Epithelial cell of prostate (primary cell): ENCODE data around the gene UGT1A3.
"Not testable (repeated sequence)": the region's sequence is repeated elsewhere in the genome, so short reads cannot be mapped to it uniquely, and the experiment has no call there.

Source experiments
- DNase-seq: peaks from one replicate; pipeline ENCODE4 v3.0.0-alpha.2; 2011; ENCODE audit warnings: low read depth, low spot score
- H3K27ac ChIP-seq: fragments of 450-650 bp; 2 replicates; pipeline ENCODE4 v1.5.1; 2017; ENCODE audit warnings: mild to moderate bottlenecking

Gene UGT1A3

DNA sequence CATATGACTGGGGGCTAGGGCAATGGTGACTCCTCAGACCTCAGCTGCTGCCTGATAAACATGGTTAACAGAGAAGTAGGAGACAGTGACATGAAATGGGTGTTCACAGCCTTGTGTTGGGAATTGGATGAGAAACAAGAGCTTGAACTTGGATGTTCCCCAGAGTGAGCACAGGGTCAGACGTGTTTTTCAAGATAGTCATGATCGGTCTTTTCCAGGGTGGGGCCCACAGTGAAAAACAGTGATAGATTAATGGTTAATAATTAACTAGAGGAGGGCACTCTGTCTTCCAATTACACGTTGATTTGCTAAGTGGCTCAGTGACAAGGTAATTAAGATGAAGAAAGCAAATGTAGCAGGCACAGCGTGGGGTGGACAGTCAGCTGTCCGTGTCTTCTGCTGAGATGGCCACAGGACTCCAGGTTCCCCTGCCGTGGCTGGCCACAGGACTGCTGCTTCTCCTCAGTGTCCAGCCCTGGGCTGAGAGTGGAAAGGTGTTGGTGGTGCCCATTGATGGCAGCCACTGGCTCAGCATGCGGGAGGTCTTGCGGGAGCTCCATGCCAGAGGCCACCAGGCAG, at the start of gene UGT1A3:
Gene UGT1A3 (plus strand): TSS at position 320 of the 579 bp plus-strand sequence. CDS start 85 bp downstream, at position 405.
- DNase-seq, result no peak
- H3K27ac ChIP-seq, result no peak within 1 kb of the TSS

DNA sequence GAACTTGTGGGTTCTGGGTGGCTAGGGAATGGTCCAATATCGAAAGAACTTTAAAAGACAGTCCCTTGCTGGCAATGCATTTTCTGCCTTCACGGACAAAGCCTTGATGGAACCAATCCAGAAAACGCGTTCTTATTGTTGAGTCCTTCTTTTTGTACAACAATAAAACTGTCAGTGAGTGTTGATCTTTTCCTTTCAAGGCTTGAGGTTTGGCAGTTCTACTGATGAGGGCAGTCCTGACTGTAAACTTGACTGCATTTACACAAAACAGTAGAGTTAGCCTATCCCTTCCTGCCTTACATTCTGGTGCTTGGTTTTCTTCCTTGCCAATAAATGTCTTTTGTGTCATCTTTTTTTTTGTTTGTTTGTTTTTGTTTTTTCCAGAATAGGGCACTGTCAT, 49.6 kb upstream of the UGT1A3 start:
- DNase-seq, result no peak
- no peak overlapping the region for H3K27ac ChIP-seq

DNA sequence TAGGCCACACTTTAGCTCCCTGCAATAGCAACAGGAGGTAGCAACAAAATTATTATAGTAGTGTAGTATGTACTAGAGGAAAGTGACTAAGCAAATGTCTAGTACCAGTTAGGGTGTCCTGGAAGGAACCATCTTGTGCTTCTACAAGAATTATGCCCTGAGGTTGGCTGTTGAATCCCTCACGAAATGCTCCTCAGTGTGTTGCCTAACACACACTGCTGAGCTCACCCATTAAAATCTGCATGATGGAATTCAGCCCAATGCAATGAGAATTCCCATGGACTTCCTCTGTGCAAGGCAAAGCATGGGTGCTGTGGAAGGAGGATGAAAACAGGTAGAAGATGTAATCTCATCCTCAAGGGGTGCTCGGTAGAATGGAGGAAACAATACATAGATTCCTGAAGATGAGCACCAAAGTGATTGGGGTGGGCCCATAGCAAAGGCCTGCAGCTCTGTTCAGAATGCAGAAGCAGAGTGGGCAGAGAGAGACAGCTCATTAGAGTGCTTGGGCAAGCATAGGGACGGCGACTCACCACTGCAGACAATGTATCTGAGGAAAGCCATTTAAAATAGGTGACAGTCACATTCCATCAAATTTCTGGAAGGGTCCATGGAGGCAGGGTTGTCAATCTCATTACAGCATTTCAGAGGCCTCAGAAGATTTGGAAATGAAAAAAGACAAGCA, 48.3 kb upstream of the UGT1A3 start:
- no peak for DNase-seq
- H3K27ac ChIP-seq, result no peak overlapping the region

DNA sequence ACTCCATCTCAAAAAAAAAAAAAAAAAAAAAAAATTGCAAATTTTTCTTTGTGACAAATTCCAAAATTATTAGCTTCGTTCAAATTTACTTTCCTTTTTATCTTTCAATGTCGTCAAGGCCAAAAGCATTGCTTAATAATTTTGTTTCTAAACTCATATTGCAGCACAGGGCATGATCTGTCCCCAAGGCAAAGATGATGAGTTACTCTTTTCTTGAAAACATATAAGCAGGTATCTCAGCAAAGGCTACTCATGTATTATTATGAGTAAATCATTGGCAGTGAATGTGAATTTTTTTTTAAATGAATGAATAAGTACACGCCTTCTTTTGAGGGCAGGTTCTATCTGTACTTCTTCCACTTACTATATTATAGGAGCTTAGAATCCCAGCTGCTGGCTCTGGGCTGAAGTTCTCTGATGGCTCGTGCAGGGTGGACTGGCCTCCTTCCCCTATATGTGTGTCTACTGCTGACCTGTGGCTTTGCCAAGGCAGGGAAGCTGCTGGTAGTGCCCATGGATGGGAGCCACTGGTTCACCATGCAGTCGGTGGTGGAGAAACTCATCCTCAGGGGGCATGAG, 47.2 kb upstream of the UGT1A3 start, which contains the start of gene UGT1A7:
Gene UGT1A7 (plus strand): TSS at position 381 of the 579 bp plus-strand sequence. CDS start 37 bp downstream, at position 418.
- no peak within 1 kb of the TSS for H3K27ac ChIP-seq
- DNase-seq, result no peak

DNA sequence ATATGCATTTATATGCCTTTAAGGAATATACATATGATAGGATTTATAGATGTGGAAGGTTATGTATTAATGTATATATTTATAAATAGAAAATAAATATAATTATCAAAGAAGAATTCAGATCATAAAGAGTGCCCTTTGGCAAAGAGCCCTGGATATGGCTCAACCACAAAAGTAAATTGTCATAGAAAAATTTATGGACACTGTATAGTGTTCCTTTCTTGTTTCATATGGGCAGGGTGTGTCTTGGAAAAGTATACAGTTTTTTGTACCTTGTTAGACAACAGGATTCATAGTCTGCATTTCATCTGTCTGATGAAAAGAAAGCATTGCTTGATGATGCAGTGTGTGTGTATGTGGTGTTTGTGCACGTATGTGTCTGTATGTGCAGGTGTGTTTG, 44.2 kb upstream of the UGT1A3 start:
- H3K27ac ChIP-seq, result no peak overlapping the region
- DNase-seq, result no peak

DNA sequence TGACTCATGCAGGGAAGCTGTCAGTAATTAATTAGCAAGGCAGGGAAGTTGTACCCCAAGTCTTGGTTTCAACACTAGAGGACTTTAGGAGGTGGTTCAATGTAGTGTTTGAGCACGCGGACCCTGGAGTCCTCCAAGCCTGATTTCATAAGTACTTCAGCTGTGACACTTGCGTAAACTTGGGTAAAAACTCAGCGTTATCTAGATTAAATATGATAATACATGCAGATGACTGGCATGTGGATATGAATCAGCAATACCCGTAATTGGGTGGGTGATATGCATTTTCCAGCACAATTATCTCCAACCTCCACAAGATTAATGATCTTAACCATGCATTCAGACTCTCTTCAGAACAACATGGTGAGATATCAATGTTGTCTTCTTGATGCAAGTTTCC, 41.9 kb upstream of the UGT1A3 start:
- no peak overlapping the region for H3K27ac ChIP-seq
- DNase-seq, result no peak

DNA sequence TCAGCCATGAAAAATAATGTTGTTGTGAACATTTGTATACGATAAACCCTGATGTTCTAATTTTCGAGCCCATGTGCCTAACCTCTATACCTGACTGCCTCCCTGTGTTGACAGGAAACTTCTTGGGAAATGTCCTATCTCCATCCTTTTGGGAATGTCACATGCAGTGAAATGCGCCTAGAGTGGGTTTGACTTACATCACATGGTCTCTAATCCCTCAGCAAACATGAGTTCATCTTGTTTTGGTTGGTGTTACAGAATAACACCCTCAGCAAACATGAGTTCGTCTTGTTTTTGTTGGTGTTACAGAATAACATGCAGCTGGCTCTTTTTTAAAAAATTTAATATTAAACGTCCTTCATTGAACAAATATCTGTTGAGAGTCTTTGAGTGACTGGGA, 40.5 kb upstream of the UGT1A3 start:
- DNase-seq, result no peak
- H3K27ac ChIP-seq, result no peak overlapping the region

DNA sequence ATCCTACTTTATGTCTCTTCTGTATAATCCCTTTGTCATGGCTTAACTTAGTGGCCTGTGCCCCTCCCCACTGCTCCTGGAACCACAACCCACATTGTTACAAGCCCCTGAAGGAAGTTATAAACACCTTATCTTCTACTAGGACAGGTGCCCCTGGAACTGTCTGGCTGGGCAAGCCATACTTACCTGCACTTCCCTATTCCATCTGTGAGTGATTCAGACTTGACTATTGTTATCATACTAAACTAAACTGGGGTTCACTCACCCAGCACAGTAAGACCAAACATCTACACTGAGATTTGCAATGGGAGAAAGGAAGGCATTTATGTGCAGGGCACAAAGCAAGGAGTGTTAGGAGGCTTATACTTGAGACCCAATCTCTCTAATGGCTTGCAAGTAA, 39.8 kb upstream of the UGT1A3 start:
- H3K27ac ChIP-seq, result peak overlapping the region; percentile 80
- DNase-seq, result no peak

DNA sequence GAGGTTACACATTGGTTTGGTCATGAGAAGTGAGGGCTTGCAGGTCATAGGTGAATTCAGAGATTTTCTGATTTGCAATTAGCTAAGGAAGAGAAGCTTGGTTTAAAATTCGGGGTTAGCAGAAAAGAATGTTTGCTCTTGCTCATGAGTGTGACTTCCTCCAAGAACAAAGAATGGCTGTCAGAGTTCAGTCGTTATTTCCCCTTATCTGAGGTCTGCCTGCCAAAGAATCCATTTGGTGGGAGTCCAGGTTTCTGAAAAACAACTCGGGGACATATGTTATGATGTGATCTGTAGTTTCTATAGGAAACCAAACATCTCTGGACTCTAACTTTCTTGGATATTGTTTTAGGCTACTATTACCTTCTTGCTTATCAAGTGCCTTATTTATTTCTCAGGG, 39.3 kb upstream of the UGT1A3 start:
- DNase-seq, result no peak
- H3K27ac ChIP-seq, result peak overlapping the region; percentile 80

DNA sequence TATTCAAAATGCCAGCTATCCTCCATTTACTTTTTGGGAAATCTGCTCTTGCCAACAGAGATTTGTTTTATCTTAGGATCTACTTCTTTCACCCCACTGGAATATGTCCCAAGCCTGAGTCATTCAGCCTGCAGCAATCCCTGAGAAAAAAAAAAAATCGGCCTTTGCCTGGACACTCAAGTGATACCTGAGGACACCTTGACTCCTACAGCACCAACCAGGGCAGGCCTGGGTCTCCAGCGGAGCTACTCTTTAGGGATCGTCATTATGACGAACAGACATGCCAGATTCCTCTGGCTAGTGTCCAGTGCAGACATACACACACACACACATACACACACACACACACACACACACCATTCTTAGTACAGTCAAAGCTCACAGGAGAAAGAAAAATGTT, 38.4 kb upstream of the UGT1A3 start:
- peak; percentile 81 for DNase-seq
- peak overlapping the region; percentile 80 for H3K27ac ChIP-seq

DNA sequence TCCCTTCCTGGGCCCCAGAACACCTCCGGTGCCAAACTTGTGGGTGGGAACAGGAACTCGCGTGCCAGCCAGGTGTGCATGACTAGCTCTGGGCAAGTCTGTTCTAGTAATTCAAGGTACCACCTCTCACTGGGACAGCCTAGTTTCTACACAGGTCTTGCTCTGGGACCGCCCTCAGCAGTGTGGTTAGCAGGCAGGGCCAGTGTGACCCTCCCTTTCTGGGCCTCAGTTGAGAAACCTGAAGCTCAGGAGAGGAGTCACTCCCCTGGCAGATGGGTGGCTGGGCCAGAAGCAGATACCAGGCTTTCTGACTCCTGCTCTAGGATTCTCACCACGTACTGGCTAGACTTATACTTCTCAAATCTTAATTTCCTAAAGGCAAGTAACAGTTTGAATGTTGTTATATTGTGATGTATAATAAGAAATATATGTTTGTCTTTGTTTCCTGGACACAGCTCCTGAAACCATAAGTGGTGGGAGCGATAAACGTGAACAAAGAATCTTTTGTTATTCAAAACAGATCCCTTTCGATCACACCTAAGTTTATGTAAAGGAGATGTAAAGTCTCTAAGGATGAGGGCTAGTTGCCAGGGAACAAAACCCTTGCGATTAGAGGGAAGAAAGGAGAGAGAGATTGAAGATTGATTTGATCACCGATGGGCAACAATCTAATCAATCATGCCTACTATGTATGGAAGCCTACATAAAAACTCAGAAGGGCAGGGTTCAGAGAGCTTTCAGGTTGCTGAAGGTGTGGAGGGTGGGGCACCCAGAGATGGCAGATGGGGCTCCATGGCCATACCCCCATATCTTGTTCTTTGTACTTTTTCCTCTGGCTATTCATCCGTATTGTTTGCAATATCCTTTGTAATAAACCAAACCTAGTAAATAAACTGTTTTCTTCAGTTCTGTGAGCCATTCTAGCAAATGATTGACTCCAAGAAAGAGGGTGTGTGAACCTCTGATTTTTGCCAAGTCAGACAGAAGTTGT, 37.1 kb upstream of the UGT1A3 start:
- H3K27ac ChIP-seq, result peak overlapping the region; percentile 80
- peak; percentile 99 for DNase-seq

DNA sequence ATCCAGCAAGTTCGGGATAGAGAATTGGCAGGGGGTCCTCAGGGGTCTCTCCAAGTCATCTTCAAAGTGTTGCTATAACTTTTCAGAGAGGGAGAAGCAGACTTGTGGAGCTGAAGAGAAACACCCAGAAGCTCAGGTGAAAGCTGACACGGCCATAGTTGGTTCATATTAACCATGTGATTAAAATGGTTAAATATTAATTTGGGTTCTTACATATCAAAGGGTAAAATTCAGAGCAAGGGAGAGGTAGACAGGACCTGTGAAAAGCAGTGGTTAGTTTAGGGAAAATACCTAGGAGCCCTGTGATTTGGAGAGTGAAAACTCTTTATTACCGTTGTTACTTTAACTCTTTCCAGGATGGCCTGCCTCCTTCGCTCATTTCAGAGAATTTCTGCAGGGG, 36.2 kb upstream of the UGT1A3 start, which contains the start of gene UGT1A6:
Gene UGT1A6 (plus strand): TSS at position 243 of the 400 bp plus-strand sequence. CDS start 115 bp downstream, at position 358.
- peak within 1 kb of the TSS; percentile 80 for H3K27ac ChIP-seq
- DNase-seq, result no peak

DNA sequence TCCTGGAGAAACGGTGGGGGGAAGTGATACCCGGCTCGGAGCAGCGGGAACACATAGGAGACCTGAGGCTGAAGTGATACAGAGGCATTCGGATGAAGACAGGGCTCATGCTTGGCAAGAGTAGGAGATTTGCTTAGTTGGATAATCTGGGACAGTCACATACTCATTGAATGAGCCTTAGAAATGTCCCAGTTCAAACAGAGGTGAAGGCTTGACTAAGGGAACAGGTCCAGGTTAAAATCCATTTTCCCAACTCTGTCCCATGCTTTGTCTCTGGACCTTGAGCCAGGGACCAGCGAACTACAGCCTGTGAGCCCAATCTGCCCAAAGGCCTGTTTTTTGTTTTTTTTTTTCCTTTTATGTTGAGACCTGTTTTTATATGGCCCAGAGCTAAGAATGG, 34.9 kb upstream of the UGT1A3 start:
- DNase-seq, result no peak
- no peak overlapping the region for H3K27ac ChIP-seq

DNA sequence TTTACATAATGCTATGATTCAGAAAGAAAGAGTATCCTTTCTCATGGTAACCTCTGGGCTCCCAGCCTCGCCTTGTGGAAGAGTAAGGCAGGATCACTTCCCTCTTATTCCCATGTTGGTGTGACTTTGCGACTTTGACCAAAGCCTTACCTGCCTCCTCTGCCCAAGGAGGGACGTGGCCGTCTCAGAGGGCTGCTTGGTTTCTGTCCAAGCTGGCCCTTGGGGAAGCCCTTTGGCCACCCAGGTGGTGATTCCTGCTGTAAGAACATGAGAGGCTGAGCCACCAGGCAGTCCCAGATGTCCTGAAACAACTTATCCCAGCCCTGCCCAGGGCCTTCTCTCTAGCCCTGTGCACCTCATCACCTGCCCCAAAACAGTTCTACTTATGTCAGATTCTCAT, 30.1 kb upstream of the UGT1A3 start:
- no peak overlapping the region for H3K27ac ChIP-seq
- DNase-seq, result no peak

DNA sequence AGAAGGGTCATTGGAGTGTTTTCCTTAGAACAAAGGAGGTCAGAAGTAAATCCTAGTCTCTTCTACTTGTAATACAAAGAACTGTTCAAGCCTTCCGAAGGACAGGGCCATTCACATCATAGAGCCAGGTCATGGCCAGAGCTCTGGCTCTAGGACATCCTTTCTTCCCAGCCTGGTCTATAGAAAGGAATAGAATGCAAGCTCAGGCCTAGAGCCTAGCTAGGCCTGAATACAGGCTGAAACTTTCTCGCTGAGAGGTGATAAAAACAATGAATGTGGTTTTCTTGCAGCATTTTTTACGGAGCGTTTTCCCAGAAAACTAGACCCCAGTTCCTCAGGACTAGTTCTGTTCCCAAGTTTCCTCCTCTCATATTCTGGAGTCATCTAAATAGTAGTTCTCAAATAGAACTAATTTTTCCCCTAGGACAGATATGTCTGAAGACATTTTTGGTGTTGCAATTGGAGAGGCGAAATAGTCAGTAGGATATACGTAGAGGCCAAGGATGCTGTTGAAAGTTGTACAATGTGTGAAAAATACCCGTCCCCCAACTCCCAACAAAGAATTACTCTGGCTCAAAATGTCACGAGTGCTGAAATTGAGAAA, 29.3 kb upstream of the UGT1A3 start:
- DNase-seq, result no peak
- peak overlapping the region; percentile 52 for H3K27ac ChIP-seq

DNA sequence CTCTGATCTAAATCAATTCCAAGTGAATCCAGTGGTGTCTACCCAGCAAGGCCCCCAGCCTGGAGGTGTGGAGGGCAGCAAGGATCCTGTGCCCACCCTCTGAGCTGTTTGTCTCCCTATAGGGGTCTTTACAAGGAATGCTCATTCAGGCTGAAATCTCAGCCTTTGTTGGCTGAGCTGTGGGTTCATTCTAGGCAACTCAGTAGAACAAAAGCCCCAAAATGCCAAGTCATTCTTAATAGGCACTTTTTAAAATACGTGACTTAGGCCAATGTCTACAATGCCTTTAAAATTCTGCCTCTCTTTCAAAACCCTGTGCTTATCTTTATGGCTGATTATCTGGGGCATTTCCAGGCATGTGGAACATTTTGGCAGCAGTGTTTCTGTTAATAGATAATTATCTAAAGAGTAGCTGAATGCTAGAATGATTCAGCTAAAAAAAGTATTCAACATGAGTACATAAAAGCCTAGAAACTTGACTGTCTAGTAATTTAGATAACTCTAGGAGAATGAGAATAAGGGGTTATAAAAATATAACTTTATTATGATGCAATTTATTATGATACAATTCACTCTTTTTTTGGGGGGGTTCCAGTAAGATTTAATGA, 28.7 kb upstream of the UGT1A3 start:
- peak; percentile 18 for DNase-seq
- peak overlapping the region; percentile 52 for H3K27ac ChIP-seq

DNA sequence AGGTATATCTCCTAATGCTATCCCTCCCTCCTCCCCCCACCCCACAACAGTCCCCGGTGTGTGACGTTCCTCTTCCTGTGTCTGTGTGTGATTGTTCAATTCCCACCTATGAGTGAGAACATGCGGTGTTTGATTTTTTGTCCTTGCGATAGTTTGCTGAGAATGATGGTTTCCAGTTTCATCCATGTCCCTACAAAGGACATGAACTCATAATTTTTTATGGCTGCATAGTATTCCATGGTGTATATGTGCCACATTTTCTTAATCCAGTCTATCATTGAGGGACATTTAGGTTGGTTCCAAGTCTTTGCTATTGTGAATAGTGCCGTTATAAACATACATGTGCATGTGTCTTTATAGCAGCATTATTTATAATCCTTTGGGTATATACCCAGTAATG, 28.0 kb upstream of the UGT1A3 start:
- not testable (repeated sequence) for H3K27ac ChIP-seq, DNase-seq

DNA sequence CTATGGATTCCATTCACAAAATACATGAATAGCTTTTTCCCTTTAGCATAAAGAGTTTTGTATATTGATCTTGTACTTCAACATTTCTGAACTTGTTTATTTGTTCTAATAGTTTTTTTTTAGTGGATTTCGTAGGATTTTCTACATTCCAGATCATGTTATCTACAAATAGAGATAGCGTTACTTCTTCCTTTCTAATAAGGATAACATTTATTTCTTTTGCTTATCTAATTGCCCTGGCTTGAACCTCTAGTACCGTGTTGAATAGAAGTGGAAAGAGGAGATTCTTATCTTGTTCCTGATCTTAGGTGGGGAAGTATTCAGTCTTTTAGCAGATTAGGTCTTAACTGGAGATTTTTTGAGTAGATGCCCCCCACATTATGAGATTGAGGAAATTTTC, 26.6 kb upstream of the UGT1A3 start:
- no peak overlapping the region for H3K27ac ChIP-seq
- no peak for DNase-seq

DNA sequence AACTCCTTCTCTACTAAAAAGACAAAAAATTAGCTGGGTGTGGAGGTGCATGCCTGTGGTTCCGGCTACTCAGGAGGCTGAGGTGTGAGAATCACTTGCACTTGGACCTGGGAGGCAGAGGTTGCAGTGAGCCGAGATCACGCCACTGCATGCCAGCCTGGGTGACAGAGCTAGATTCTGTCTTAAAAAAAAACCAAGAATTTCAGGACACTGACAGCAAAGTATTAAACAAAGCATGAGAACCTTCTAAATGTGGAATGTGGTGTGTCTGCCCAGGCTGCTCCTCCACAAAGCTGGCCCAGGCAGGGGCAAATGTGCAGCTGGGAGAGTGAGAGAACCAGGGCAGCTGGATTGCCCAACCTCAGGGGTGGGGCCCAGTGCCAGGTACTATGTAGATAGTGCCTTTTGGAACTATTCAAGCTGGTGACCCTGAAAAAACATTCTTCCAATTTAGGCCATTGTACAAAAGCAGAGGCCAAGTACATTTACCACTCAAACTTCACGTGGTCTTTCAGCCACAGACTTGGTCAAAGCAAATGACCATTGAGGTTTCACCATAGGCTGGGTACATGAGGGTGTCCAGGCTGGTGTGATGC, 22.8 kb upstream of the UGT1A3 start:
- peak overlapping the region; percentile 53 for H3K27ac ChIP-seq
- DNase-seq, result peak; percentile 20
